IMR-90 (cell line): Measurements from ENCODE around the gene KCNQ1. TPM values are rescaled to one million over a fixed set of nuclear protein-coding genes. Genes with fewer than 3 reads are reported as not detected.

Experiments used
- ATAC-seq: fragments of 200-7000 bp; cut with Tn5 transposase; 2 replicates; pipeline ENCODE4 v1.9.1; 2020; ENCODE audit warnings: low read depth, mild to moderate bottlenecking, moderate library complexity
- BruUV-seq: library from RNA; stranded (reverse); fragments of 400-500 nt; replicated peaks from 2 replicates; lab custom pipeline; 2021; lab: Mats Ljungman, UMichigan
- CTCF ChIA-PET: fragments of 300-600 bp; formaldehyde crosslinking; extraction: SDS; loops from one replicate; lab custom pipeline; 2021; ENCODE audit warnings: antibody characterized with exemption; lab: Yijun Ruan, JAX
- POLR2A ChIA-PET: fragments of 300-600 bp; sonication (Branson Sonifier 250); formaldehyde crosslinking; loops from one replicate; lab custom pipeline; 2022; ENCODE audit warnings: antibody characterized with exemption; ENCODE audit not compliant: unreplicated experiment; lab: Charles Lee
- DNase-seq: peaks from one replicate; pipeline ENCODE4 v3.0.0; 2013
- H2AFZ ChIP-seq: replicated peaks from 2 replicates; pipeline ENCODE3; 2013; ENCODE audit warnings: low read length, mild to moderate bottlenecking; ENCODE audit not compliant: poor library complexity
- H2AK5ac ChIP-seq: 2 replicates; pipeline ENCODE4 v1.6.1; 2013; ENCODE audit warnings: low read depth, low read length, inconsistent platforms
- H2AK9ac ChIP-seq: replicated peaks from 2 replicates; pipeline ENCODE3; 2013; ENCODE audit warnings: mild to moderate bottlenecking, low read depth, low read length, moderate library complexity; ENCODE audit not compliant: poor library complexity
- H2BK120ac ChIP-seq: 2 replicates; pipeline ENCODE4 v1.6.1; 2013; ENCODE audit warnings: low read depth, low read length, inconsistent platforms
- H2BK15ac ChIP-seq: 3 replicates; pipeline ENCODE4 v1.6.1; 2013; ENCODE audit warnings: low read depth, low read length, inconsistent platforms
- H2BK20ac ChIP-seq: 2 replicates; pipeline ENCODE4 v1.6.1; 2013; ENCODE audit warnings: low read depth, mild to moderate bottlenecking, inconsistent platforms, low read length, moderate library complexity
- H2BK5ac ChIP-seq: 2 replicates; pipeline ENCODE4 v1.6.1; 2013; ENCODE audit warnings: mild to moderate bottlenecking, low read depth, low read length, inconsistent platforms; ENCODE audit not compliant: poor library complexity, severe bottlenecking
- H3K14ac ChIP-seq: replicated peaks from 2 replicates; pipeline ENCODE4 v1.6.1; 2013; ENCODE audit warnings: low read depth, low read length, inconsistent platforms
- H3K18ac ChIP-seq: 2 replicates; pipeline ENCODE4 v1.6.1; 2013; ENCODE audit warnings: low read depth, low read length, control low read depth
- H3K23ac ChIP-seq: 2 replicates; pipeline ENCODE4 v1.6.1; 2013; ENCODE audit warnings: low read depth, low read length, inconsistent platforms
- H3K27ac ChIP-seq: 2 replicates; pipeline ENCODE4 v1.5.1; 2013; ENCODE audit warnings: mild to moderate bottlenecking, control low read depth, low read length; ENCODE audit not compliant: insufficient read depth
- H3K27me3 ChIP-seq: 2 replicates; pipeline ENCODE4 v1.6.1; 2013; ENCODE audit warnings: low read length; ENCODE audit not compliant: control insufficient read depth, insufficient read depth
- H3K36me3 ChIP-seq: 2 replicates; pipeline ENCODE4 v1.6.1; 2013; ENCODE audit warnings: low read length, mixed read lengths; ENCODE audit not compliant: control insufficient read depth, insufficient read depth
- H3K4ac ChIP-seq: 2 replicates; pipeline ENCODE4 v1.6.1; 2013; ENCODE audit warnings: low read depth, low read length, inconsistent platforms
- H3K4me1 ChIP-seq: 2 replicates; pipeline ENCODE4 v1.6.1; 2013; ENCODE audit warnings: low read length, mixed read lengths; ENCODE audit not compliant: control insufficient read depth, insufficient read depth
- H3K4me2 ChIP-seq: 2 replicates; pipeline ENCODE4 v1.6.1; 2013; ENCODE audit warnings: low read depth, mild to moderate bottlenecking, control low read depth, low read length, moderate library complexity
- H3K4me3 ChIP-seq: 2 replicates; pipeline ENCODE4 v1.5.1; 2013; ENCODE audit warnings: low read depth, mild to moderate bottlenecking, control low read depth, low read length, moderate library complexity; ENCODE audit not compliant: insufficient read depth
- H3K56ac ChIP-seq: 2 replicates; pipeline ENCODE4 v1.6.1; 2013; ENCODE audit warnings: low read length, inconsistent platforms; ENCODE audit not compliant: insufficient read depth; ENCODE audit errors: extremely low read depth
- H3K79me1 ChIP-seq, 2 experiments: 2 replicates each; pipeline ENCODE4 v1.6.1; 2013; ENCODE audit warnings: low read length in 2 of 2, inconsistent platforms in 1 of 2, low read depth in 1 of 2
- H3K9ac ChIP-seq: 2 replicates; pipeline ENCODE4 v1.6.1; 2013; ENCODE audit warnings: low read depth, low read length, control low read depth
- H3K9me1 ChIP-seq: 2 replicates; pipeline ENCODE4 v1.6.1; 2013; ENCODE audit warnings: low read length, inconsistent platforms; ENCODE audit not compliant: insufficient read depth
- H3K9me3 ChIP-seq: 2 replicates; pipeline ENCODE4 v1.6.1; 2013; ENCODE audit warnings: low read length; ENCODE audit not compliant: control insufficient read depth, insufficient read depth
- H4K20me1 ChIP-seq: 2 replicates; pipeline ENCODE4 v1.6.1; 2013; ENCODE audit warnings: low read length, inconsistent platforms; ENCODE audit not compliant: insufficient read depth
- H4K5ac ChIP-seq: 2 replicates; pipeline ENCODE4 v1.6.1; 2013; ENCODE audit warnings: mild to moderate bottlenecking, low read depth, low read length, control low read depth
- H4K8ac ChIP-seq, 2 experiments: 2 replicates each; pipeline ENCODE4 v1.6.1; 2013; ENCODE audit warnings: low read depth in 2 of 2, low read length in 2 of 2, control low read depth in 1 of 2, inconsistent platforms in 1 of 2
- H4K91ac ChIP-seq: 2 replicates; pipeline ENCODE4 v1.6.1; 2013; ENCODE audit warnings: low read depth, low read length, inconsistent platforms; ENCODE audit not compliant: insufficient read depth
- BHLHE40 ChIP-seq: fragments of 150-350 bp; IDR thresholded peaks from 2 replicates; pipeline ENCODE4 v1.6.1; 2016; ENCODE audit warnings: mild to moderate bottlenecking, low read depth, low read length
- CEBPB ChIP-seq: IDR thresholded peaks from 2 replicates; pipeline ENCODE4 v1.6.1; 2012; ENCODE audit warnings: low read depth, low read length, improper control_type of control experiment
- CHD1 ChIP-seq: IDR thresholded peaks from 2 replicates; pipeline ENCODE4 v1.6.1; 2012; ENCODE audit warnings: low read depth, low read length, improper control_type of control experiment
- MAFK ChIP-seq: IDR thresholded peaks from 2 replicates; pipeline ENCODE4 v1.6.1; 2012; ENCODE audit warnings: low read depth, low read length, improper control_type of control experiment
- POLR2A ChIP-seq: IDR thresholded peaks from 2 replicates; pipeline ENCODE4 v1.6.1; 2012; ENCODE audit warnings: mild to moderate bottlenecking, low read depth, low read length
- SMC3 ChIP-seq: fragments of 150-350 bp; IDR thresholded peaks from 2 replicates; pipeline ENCODE4 v1.6.1; 2016; ENCODE audit warnings: low read depth, mild to moderate bottlenecking, antibody characterized with exemption, low read length, moderate library complexity
- WGBS, 2 experiments: methylation state at CpG; one replicate each; pipeline versions ENCODE4 v1.1.5 to v1.1.7; 2013; ENCODE audit warnings: missing lambda C conversion rate in 2 of 2; ENCODE audit not compliant: insufficient read length in 1 of 2; ENCODE audit errors: extremely low coverage in 2 of 2; 5-methylcytosine and 5-hydroxymethylcytosine counted together
- dilution Hi-C: fragments of 300-500 bp; cut with HindIII; formaldehyde crosslinking; loops from one replicate; pipeline ENCODE4 v1.14.3; 2018; ENCODE audit warnings: low sequenced_read_pairs; ENCODE audit not compliant: unreplicated experiment
- in situ Hi-C: fragments of 300-500 bp; cut with MboI; formaldehyde crosslinking; loops from 3 replicates; pipeline ENCODE4 v1.14.3; 2019; ENCODE audit warnings: low sequenced_read_pairs, inconsistent platforms, mixed read lengths
- intact Hi-C: fragments of 100-400 bp; cut with micrococcal nuclease; formaldehyde crosslinking; loops from 2 replicates; pipeline ENCODE4 v1.10.0; 2022
- polyA plus RNA-seq, 3 experiments: library from polyadenylated mRNA; depleted of rRNA; stranded (reverse); fragments of >200 nt; gene quantifications; 2 replicates each; pipeline ENCODE4 v1.2.3, GENCODE V29; 2012; ENCODE audit warnings: low replicate concordance in 1 of 3
- total RNA-seq: library from RNA; depleted of rRNA; stranded (reverse); fragments of >200 nt; gene quantifications from 2 replicates; pipeline ENCODE4 v1.2.3, GENCODE V29; 2012
- TF ChIP-seq, protein P1 (sequence below): fragments of 150-350 bp; IDR thresholded peaks from 2 replicates; pipeline ENCODE4 v1.6.1; 2016; ENCODE audit warnings: low read depth, mild to moderate bottlenecking, low read length, moderate library complexity, borderline replicate concordance
- TF ChIP-seq, protein P2 (sequence below): fragments of 150-350 bp; IDR thresholded peaks from 2 replicates; pipeline ENCODE4 v1.6.1; 2017; ENCODE audit warnings: mild to moderate bottlenecking, antibody characterized with exemption, low read length, low read depth

KCNQ1 gene
- total and polyA plus RNA-seq, 2 of the 4 experiments (the other 2 are of a cell fraction) = 0.07 TPM; not detected in 1

DNA sequence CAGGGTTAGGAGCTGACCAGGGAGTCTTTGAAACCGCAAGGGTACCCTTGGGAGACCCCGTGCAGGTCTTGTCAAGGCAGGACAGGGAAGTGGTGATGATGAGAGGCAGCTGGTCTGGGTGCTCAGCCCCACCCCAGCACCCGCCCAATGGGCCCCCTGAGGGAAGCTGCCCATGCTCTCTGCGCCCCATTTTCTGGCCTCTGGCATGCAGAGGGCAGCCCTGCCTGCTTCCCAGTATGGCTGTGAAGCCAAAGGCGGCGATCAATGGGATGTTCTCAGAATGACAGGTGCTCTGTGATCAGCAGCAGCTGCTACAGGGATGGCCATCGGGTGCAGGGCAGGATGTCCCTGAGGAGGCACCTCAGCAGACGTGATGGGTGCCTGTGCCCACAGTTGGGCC is 386.1 kb downstream of the KCNQ1 start:
- no peak overlapping the region for H3K4me3 ChIP-seq
- no peak overlapping the region for H3K27ac ChIP-seq
- H2AFZ ChIP-seq = no peak overlapping the region
- no peak overlapping the region for H3K4me2 ChIP-seq
- H4K8ac ChIP-seq = no peak overlapping the region
- DNase-seq = no peak
- intact Hi-C loops = no loop called here
- peaks cover 12% of the 10 kb centered on the region for H3K4me1 ChIP-seq
- H3K23ac ChIP-seq = no peak overlapping the region
- H2BK120ac ChIP-seq = no peak overlapping the region
- no peak overlapping the region for H2AK9ac ChIP-seq
- POLR2A ChIA-PET = no interaction called here
- H3K9ac ChIP-seq = no peak overlapping the region
- CTCF ChIA-PET = no interaction called here
- no peak overlapping the region for H4K91ac ChIP-seq
- 77% methylated on average over 3 of the region's 8 CpGs; no CpG with 5 or more reads in 1 of the 2 experiments for WGBS, 2 experiments
- no peaks in the 10 kb centered on the region for H3K79me1 ChIP-seq
- no peaks in the 10 kb centered on the region for H3K36me3 ChIP-seq
- in situ Hi-C loops = no loop called here
- no peak overlapping the region for H2AK5ac ChIP-seq
- dilution Hi-C loops = no loop called here
- H2BK15ac ChIP-seq = no peak overlapping the region
- no peak overlapping the region for H2BK20ac ChIP-seq
- TF ChIP-seq SMC3 (no peak), CHD1 (no peak), BHLHE40 (no peak), CEBPB (no peak), POLR2A (no peak), MAFK (no peak)
- TF ChIP-seq, protein P1, sequence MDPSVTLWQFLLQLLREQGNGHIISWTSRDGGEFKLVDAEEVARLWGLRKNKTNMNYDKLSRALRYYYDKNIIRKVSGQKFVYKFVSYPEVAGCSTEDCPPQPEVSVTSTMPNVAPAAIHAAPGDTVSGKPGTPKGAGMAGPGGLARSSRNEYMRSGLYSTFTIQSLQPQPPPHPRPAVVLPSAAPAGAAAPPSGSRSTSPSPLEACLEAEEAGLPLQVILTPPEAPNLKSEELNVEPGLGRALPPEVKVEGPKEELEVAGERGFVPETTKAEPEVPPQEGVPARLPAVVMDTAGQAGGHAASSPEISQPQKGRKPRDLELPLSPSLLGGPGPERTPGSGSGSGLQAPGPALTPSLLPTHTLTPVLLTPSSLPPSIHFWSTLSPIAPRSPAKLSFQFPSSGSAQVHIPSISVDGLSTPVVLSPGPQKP = no peak
- TF ChIP-seq, protein P2, sequence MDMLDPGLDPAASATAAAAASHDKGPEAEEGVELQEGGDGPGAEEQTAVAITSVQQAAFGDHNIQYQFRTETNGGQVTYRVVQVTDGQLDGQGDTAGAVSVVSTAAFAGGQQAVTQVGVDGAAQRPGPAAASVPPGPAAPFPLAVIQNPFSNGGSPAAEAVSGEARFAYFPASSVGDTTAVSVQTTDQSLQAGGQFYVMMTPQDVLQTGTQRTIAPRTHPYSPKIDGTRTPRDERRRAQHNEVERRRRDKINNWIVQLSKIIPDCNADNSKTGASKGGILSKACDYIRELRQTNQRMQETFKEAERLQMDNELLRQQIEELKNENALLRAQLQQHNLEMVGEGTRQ = no peak
- no peak overlapping the region for H2BK5ac ChIP-seq
- no peak overlapping the region for H3K14ac ChIP-seq
- H3K9me1 ChIP-seq = no peaks in the 10 kb centered on the region; the same call in 1 of the 2 replicates
- no TSS peak for BruUV-seq
- peaks cover 5% of the 10 kb centered on the region; the same call in 1 of the 2 replicates for H3K27me3 ChIP-seq
- ATAC-seq = no peak
- no peak overlapping the region for H4K5ac ChIP-seq
- no peak overlapping the region for H3K18ac ChIP-seq
- H4K20me1 ChIP-seq = no peaks in the 10 kb centered on the region
- no peak overlapping the region for H3K56ac ChIP-seq
- H3K4ac ChIP-seq = no peak overlapping the region
- H3K9me3 ChIP-seq = peaks cover 8% of the 10 kb centered on the region
